HL-60 (cell line): Measurements from ENCODE around the gene LCNL1.

Source experiments
- GABPA ChIP-seq: IDR thresholded peaks from 2 replicates; pipeline ENCODE4 v1.6.1; 2012; ENCODE audit warnings: low read depth
- POLR2AphosphoS5 ChIP-seq: IDR thresholded peaks from 2 replicates; pipeline ENCODE4 v1.6.1; 2012; ENCODE audit warnings: low read depth
- SPI1 ChIP-seq: IDR thresholded peaks from 2 replicates; pipeline ENCODE4 v1.6.1; 2012; ENCODE audit warnings: low read depth, mild to moderate bottlenecking, borderline replicate concordance
- TF ChIP-seq, protein P1 (sequence below): IDR thresholded peaks from one replicate; pipeline ENCODE4 v1.5.1; 2011; ENCODE audit warnings: low read length, control low read depth, inconsistent platforms; ENCODE audit not compliant: insufficient read depth
- TF ChIP-seq, protein P2 (sequence below): IDR thresholded peaks from 2 replicates; pipeline ENCODE4 v1.6.1; 2012; ENCODE audit warnings: low read depth; ENCODE audit not compliant: insufficient replicate concordance

DNA sequence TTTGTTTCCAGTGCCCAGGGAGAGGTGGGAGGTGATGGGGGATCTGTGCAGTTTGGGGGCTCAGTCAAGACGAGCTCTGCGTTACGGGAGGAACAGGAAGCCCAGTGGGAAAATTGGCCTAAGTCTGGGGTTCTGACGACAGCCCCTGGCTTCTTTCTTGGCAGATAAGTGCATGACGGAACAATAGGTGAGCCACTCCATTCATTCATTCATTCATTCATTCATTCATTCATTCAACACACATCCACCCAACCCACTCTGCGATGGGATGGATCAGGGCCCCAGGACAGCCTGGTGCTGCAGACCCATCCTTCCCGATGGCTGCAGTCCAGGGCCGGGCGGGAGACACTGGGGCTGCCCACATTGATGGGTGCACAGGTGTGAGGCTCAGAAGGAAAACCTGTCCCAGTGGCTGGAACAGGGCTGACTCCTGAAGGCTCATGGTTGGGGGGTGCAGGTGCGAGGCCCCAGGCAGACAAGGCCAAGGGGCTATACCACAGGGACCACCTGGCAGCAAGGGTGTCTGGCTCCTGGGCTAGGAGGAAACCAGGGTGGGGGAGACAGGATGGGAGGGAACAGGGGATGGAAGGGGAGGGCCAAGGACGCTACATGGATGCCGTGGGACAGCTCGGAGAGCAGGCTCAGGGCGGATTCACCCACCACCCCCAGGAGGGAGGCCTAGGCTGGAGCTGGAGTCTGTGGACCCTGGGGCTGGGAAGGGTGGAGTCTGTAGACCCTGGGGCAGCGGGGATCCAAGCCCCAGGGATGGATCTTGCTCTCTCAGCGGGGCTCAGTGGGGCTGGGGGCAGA, 1.9 kb upstream of the LCNL1 start:
- TF ChIP-seq, protein P1, sequence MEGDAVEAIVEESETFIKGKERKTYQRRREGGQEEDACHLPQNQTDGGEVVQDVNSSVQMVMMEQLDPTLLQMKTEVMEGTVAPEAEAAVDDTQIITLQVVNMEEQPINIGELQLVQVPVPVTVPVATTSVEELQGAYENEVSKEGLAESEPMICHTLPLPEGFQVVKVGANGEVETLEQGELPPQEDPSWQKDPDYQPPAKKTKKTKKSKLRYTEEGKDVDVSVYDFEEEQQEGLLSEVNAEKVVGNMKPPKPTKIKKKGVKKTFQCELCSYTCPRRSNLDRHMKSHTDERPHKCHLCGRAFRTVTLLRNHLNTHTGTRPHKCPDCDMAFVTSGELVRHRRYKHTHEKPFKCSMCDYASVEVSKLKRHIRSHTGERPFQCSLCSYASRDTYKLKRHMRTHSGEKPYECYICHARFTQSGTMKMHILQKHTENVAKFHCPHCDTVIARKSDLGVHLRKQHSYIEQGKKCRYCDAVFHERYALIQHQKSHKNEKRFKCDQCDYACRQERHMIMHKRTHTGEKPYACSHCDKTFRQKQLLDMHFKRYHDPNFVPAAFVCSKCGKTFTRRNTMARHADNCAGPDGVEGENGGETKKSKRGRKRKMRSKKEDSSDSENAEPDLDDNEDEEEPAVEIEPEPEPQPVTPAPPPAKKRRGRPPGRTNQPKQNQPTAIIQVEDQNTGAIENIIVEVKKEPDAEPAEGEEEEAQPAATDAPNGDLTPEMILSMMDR, result no peak
- no peak for TF ChIP-seq POLR2AphosphoS5
- TF ChIP-seq GABPA, result no peak
- TF ChIP-seq, protein P2, sequence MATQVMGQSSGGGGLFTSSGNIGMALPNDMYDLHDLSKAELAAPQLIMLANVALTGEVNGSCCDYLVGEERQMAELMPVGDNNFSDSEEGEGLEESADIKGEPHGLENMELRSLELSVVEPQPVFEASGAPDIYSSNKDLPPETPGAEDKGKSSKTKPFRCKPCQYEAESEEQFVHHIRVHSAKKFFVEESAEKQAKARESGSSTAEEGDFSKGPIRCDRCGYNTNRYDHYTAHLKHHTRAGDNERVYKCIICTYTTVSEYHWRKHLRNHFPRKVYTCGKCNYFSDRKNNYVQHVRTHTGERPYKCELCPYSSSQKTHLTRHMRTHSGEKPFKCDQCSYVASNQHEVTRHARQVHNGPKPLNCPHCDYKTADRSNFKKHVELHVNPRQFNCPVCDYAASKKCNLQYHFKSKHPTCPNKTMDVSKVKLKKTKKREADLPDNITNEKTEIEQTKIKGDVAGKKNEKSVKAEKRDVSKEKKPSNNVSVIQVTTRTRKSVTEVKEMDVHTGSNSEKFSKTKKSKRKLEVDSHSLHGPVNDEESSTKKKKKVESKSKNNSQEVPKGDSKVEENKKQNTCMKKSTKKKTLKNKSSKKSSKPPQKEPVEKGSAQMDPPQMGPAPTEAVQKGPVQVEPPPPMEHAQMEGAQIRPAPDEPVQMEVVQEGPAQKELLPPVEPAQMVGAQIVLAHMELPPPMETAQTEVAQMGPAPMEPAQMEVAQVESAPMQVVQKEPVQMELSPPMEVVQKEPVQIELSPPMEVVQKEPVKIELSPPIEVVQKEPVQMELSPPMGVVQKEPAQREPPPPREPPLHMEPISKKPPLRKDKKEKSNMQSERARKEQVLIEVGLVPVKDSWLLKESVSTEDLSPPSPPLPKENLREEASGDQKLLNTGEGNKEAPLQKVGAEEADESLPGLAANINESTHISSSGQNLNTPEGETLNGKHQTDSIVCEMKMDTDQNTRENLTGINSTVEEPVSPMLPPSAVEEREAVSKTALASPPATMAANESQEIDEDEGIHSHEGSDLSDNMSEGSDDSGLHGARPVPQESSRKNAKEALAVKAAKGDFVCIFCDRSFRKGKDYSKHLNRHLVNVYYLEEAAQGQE, result no peak
- no peak for TF ChIP-seq SPI1
